Activated naive CD4-positive, alpha-beta T cell treated with anti-CD3 and anti-CD28 coated beads, Interleukin-2, amount 50 U/mL, for 16 hours (primary cell): ENCODE data around the gene VSTM4.

Experiments used
- DNase-seq: peaks from one replicate; pipeline ENCODE4 v3.0.0-alpha.2; 2020

Gene VSTM4

DNA sequence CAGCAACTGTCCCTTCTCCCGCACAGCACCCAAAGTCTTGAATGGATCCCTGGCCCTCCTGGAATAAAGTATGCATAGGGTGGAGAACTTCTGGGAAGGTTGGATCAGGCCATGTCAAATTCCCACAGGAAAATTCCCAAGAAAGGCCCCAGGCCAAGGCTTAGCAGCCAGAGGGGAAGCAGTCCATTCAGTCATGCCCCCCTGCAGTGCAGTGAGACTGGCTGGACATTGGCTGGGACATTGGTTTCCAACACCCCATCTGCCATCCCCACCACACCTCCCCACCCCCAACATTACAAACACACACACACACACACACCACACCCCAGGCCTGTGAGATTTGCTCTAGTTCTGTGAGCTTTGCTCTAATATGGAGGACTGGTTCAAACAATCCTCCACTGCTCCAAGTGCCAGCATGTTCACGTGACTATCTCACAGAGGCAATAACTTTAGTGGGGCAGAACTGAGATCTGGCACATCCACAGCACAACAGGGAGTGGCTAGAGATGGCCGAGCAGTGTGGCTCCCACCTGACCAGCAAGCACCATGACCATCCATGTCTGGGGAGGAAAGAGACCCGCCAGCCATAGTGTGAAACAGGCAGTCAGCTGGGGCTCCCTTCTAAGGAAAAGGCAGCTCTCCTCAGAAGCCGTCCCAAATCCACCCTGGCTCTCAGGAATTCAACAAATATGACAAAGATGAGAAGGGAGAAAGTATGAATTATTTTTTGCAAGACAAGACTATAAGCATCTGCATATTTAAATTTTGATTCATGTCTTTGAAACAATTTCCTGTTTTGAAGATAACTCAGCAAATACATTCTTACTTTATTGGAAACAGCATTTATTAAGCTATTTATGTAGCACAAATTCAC lies 25.2 kb upstream of the VSTM4 start:
- DNase-seq = no peak

DNA sequence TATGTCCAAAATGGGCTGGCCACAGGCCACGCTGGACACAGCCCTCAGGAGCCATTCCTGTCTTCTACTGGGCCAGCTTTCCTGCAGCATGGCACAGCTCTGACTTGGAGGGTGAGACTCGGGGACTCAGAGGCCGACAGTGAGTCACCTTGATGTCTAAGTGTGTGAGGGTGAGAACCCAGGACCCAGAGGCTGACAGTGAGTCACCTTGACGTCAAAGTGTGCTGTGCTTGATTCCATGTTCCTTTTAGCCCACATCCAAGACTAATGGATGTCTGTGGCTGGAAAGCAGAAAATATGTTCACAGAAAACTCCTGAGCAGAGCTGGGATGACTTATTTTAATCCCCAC lies 24.5 kb upstream of the VSTM4 start:
- no peak for DNase-seq

DNA sequence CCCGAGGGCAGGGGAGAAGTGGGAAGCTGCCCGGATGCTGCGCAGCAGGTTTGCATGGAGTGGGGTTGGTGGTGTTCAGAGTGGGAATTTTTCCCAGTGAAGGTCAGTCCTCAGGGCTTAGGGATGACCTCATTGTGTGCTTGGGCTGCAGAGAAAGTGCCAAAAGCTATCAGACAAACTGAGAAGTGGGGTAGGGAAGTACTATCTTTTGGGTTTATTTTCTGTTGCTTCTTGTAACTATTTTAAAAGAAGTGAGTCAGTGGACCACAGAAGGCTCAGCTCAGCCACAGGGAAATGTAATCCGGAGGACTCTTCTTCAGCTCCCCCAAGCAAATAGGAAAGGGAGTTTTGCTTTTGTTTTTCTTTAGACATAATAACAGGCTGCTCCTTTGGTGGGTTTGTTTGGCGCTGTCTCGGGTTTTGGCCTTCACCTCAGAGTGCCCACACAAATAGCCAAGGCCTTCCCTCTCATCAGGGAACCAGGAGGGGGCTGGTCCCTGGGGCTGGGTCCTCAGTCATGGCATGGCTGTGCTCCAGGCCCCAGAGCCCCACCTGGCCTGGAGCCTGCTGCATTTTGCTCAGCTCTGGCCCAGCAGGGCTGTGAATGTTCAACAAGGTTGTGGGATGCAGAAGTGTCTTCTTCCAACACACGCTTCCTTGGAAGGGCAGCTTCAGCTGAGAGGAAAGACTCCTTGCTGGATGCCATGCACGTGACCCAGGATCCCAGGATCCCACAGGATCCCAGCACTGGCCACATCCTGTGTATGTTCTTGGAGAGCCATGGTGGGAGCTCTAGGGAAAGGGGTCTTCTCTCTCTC lies 23.9 kb upstream of the VSTM4 start:
- DNase-seq = no peak

DNA sequence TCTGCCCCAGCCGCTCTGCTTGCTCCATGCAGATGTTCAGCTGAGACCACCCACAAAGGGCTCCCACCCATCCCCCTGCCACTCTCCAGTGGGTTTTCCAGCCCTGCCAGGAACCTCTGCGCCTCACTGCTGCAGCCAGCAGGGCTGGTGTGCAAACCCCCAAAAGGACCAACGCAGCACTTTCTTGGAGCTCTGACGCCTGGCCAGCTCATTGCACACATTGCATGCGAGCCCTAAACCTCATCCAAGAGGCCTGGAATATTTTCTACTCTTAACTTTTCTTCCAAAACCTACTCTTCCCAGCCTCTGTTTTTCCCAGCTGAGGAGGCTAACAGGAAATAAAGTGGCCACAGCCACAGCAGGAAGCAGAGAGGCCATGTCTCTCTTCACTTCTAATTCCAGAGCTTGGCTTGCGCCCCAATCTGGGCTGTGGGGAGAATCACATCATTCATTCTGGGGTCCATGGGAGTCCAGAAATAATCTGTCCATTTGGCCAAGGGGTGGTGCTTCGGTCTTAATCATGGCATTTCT lies 23.1 kb upstream of the VSTM4 start:
- DNase-seq = no peak

DNA sequence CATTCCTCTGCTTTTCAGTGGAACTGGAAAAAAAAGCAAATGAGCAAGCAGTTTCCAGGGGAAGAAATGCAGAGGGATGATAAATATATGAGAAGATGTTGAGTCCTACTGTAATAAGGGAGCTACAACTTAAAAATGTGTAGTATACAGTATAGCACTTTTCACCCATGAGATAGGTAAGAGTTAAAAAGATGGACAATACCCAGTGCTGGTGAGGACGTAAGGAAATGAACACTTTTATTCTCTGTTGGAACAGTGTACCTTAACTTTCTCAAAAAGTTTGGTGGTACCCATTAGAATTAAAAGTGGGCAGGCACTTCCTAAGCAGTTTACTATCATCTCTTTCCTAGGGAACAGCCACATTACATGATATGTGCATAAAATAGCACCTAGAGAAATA lies 21.2 kb upstream of the VSTM4 start:
- DNase-seq = no peak

DNA sequence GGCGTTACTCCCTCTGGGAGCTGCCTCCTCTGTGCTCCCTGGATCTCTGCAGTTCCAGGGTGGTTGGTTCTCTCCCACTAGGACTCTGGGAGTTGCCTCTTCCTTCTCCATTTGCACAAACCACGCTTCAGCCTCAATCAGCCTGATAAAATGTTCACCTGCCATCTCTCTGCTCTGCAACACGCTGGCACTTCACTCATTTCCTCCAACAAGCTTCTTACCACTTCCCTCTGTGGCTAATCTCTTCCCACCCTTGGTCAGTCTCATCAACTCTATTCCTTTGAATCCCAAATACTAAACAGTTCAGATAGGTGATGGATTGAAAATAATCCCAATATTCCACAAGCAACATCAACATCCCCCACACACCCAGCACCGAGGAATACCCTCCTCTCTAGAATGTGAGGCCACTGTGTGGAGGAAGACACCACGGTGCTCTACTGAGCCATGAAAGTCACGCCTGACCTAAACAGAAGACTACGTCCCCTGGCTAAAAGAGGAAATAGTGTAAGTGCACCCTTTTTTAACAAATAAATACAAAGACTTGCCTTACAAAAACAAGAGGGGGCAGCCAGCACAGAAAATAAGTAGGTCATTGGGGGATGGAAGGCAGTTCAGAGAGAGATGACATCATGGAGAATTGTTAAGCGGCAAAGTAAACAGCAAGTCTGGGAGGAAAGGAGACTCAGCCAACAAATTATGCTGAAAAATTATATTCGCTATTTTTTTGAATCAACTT lies 20.4 kb upstream of the VSTM4 start:
- no peak for DNase-seq

DNA sequence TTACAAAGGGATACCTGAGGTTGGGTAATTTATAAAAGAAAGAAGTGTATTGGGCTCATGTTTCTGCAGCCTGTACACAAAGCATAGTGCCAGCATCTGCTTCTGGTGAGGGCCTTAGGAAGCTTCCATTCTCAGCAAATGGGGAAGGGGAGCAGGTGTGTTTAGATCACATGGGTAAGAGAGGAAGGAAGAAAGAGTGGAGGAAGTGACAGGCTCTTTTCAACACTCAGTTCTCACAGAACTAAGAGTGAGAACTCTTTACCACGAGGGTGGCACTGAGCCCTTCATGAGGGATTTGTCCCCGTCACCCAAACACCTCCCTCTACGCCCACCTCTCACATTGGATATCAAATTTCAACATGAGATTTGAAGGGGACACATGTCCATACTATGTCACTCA lies 19.0 kb upstream of the VSTM4 start:
- DNase-seq = no peak

DNA sequence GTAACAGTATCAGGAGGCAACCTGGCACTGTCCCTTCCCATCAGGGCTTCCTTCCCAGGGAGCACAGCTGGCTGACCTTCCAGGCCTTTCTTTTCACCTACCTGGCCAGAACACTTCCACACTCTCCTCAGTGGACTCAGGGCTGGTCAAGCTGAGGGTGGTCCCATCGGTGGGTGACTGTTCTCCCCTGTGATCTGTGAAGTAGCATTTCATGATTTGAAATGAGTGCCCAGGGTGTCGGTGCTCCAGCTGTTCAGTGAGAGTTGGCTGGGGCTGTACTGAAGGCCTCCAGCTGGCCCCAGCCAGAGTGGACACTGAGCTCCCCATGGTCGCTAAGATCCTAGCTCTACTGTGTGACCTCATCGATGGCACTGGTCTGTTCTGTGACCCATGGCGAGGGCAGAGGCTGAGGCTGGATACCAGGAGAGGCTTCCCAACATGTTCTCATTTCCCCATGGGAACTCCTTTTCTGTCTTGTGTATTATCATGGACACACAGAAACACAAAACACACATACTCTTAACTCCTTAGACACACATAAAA lies 18.5 kb upstream of the VSTM4 start, which contains the start of gene FAM170B:
Gene FAM170B (minus strand): TSS at position 316 of the 543 bp plus-strand sequence. CDS start 103 bp downstream, at position 213.
- DNase-seq = no peak

DNA sequence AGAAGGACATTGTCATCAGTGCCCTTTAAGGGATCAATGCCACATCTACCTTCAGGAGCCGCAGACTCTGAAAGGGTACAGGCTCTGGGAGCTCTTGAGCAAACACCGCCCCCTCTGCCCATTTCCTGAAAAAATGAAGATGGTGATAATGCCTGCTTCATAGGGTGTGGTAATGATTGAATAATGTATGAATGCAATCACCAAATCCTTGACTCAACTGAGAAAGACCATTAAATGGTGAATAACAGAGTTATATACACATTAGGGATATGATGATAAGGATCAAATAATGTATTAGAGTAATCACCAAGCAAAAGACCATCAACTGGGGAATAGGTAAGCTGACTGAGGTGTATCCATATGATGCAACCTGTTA lies 17.0 kb upstream of the VSTM4 start:
- no peak for DNase-seq

DNA sequence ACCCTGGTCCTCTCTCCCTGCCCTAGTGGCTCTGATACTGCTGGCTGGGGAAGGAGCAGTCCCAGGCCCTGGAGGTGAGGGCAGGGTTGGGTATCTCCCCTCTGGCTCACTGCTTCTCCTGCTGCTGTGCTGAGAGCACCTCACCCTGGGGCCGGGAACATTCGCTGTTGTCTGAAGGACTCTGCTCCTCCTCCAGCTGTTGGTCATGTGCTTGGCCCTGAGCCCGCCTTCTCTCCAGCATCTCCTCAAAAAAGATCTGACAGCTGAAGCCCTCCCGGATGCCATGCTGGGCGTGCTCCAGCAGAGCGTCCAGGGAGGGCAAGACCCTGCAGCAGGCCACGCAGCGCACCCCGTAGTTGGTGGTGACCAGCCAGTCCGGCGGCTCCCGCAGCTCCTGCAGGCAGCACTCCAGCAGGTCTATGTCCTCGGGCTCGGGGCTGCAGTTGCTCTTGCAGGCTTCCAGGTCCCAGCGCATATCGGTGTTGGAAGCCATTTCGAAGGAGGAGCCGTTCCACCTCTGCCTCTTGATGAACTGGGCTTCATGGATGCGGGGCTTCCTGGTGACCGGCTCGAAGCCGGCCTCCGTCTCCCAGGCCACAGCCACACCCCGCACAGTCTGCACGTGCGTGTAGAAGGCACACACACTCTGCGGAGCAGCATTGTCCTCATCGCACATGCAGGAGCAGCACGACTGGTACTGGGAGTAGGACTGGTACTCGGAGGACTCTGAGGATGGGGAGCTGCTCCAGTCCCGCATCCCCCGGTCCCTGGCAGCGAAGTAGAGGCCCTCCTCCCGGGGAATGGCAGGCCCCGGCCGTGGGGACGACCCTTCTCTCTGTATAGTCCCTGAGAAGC lies 16.4 kb upstream of the VSTM4 start:
- no peak for DNase-seq

DNA sequence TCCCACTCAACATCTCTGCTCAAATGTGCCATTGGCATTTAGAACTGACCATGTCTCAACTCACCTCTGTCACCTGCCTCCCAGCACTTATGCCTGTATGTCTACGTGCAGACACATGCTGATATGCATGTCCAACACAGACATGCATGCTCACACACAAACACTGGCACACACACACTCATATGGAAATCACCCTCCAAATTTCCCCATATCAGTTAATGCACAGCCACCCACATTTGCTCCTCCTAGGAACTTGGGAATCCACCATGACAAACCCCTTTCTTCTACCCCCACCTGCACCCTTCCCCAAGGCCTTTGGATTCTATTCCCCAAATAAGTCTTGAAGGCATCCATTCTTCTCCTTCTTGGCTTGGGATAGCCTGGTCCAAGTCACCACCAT lies 14.1 kb upstream of the VSTM4 start:
- DNase-seq = no peak

DNA sequence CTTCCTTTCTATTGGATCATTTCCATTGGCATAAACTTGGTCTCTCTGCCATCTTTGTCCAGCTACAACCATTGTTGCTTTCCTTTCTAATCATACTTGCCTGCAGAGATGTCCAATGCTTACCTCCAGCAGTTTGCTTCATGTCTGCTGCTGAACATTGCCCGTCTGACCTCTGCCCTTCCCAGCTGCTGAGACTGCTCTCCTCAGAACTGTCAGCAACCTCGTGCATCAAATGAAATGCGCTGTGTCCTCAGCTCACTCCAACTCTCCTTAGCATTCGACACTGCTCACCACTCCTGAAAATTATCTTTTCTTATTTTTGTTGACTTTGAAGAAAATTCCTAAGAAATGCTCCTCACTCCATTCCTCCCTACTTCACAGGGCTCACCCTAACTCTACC lies 13.5 kb upstream of the VSTM4 start:
- no peak for DNase-seq

DNA sequence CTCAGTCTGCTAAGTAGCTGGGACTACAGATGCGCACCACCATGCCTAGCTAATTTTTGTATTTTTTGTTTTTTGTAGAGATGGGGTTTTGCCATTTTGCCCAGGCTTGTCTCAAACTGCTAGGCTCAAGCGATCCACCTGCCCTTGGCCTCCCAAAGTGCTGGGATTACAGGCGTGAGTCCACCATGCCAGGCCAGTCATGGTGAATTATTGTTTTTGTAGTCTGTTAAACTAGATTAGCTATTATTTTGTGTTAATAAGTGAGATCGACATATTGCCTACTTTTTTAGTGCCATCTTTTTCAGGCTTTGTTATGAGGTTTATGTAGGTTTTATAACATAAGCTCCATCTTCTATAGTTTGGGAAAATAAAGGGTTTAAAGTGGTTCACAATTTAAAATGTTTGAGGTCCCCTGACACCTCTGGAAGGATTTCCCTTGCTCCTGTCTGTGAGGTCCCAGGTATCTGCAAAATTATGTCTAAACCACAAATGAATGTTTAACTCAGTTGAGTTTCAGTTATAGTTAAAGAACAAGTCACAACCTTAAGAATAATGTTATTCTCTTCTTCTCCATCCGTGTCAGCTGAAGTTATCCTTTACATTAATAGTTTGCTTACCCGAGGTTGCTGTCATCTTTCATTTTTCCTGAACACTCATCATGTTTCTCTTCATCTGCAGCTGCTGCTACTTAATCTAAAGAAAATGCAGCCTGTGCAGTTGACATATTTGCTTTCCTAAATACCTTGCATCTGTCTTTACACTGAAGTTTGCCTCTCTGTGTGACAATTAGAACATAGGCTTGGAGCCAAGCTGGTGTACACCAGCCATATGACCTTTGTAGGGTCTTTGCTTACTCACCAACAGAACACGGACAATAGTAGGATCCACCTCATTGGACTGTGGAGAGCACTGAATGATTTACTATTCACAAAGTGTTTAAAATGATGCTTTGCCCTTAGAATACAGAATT lies 8.9 kb upstream of the VSTM4 start:
- no peak for DNase-seq

DNA sequence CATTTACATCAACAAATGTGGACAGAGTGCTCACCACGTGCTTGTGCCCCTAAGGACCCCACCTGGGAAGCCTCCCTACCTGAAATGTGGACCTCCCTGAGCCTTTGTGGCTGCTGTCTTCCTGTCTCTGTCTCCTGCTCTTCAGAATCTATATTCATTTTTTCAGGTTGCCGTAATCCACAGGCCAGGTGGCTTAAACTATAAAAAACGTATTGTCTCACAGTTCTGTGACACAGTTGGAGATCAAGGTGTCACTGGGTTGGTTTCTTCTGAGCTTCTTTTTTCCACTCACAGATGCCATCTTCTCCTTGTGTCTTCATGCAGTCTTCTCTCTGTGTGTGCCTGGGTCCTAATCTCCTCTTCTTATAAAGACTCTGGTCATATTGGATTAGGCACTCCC lies 5.6 kb upstream of the VSTM4 start:
- DNase-seq = no peak

DNA sequence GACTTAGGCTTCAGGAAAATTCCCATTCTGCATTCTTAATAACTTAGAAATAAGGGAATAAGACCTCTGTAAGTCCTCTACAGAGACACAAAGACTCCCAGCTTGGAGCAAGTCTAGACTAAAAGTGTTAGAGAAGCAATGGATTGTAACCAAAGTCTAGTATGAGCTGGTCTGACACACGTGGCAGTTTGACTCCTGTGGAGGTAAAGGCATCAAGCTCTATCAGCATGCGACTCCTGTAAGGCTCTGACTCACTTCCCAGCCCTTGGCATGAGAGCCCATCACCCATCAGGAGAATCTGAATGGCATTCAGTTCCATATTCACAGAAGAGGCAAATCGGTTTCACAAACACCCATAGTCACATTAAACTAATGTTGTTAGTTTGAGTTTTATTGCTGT lies 4.4 kb upstream of the VSTM4 start:
- no peak for DNase-seq

DNA sequence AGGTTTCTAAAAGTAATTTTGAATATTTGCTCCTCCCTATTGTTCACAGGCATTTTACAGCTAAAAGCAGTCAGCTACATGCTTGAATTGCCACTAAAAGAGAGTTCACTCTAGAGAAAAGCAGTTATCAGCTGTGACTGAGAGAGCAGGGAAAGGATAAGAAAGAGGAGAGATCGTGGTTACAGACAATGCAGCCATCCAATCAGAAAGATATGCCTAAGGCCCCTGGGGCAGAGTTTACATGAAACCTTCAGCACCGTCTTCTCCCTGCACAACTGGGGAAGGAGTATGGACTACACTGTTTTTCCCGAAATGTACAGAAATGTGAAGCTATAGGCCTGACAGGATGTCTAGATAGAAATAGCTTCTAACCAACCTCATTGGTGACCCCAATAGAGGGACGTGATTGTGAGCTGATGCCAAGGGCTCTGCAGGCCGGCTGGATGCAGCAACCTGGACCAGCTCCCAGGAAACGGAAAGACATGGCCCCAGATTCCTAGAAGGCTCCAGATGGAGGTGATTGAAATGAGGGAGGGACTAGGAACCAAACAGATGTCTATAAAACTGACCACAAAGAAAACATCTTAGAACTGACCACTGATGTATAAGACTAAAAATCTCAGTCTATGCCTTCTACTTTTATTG lies 3.2 kb upstream of the VSTM4 start:
- DNase-seq = no peak

DNA sequence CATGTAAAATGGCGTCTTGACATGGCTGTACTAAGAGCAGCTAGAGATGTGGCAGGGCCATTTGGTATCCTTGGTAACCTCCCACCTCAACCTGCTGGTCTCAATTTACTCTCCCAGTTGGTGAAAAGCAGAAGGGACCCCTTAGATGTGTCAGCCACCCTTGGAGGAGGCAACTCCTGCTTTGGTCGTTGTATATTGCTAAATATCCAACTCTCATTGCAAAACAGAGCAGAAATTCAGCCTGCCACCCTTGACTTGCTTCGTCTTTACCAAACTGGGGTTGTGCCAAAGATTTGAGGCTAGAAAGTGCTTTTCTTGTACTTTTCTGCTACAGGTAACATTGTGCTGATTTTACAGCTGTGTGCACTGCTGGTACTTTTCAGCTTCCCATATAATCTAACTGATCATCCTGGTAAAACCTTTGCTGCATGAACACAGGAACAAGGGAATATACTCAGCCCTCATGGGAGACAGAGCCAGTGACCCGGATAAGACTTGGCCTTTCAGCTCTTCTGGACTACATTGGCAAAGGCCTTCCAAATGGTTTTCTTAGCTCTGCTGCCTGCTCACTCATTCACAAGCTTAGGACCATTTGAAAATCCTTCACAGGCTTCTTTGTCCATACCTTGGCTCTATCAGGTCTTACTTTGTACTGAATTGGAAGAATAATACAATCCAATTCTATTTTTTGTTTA lies 2.2 kb upstream of the VSTM4 start:
- DNase-seq = no peak

DNA sequence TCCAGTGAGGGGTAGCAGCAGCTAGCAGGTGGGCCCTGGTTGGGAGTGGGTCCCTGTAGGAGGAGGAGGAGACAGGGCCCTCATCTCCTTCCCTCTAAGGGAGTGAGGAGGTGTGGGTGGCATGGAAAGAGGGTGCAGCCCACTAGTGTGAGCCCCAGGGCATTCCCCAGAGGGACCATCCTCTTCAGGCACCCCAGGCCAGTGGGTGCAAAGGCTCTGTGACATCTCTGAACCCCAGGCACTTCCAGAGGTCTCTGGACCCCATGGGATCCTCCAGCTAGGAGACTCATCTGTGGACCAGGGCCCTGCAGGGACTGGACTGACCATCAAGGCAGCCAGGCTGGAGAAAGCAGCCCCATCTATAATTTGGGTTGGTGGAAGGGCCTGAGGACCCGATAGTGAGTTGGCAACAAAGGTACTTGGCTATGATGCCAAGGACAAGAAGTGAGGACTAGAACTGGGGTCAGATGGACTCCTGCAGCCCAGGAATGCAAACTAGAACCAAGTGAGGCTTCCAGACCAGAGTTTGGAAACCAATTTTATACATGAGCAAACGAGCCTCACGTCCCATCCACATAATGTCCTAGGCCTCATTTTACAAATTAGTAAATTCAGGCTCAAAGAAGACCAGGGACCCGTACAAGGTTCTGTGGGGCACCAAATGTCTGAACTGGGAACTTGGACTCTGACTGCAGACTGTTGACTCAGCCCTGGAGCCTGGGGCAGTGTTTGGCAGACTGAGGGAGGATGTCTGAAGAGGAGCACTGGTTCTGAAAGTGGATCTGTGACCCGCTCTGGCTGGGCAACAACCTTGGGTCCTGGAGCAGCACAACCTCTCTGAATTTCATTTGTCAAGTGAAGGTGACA lies 1.4 kb upstream of the VSTM4 start:
- no peak for DNase-seq
